GM13976 (cell line): ENCODE data around the gene ERC2.

Experiments used
- DNase-seq: peaks from one replicate; pipeline ENCODE4 v3.0.0; 2012; ENCODE audit warnings: low spot score
- CTCF ChIP-seq: IDR thresholded peaks from 2 replicates; pipeline ENCODE4 v1.5.1; 2012; ENCODE audit warnings: borderline replicate concordance, mild to moderate bottlenecking; ENCODE audit not compliant: insufficient read depth; ENCODE audit errors: extremely low read depth, missing control alignments, control extremely low read depth
- in situ Hi-C: fragments of 300-500 bp; cut with MboI; formaldehyde crosslinking; loops from one replicate; pipeline ENCODE4 v1.12.0; 2022; ENCODE audit warnings: low sequenced_read_pairs, mixed read lengths, inconsistent platforms; ENCODE audit not compliant: unreplicated experiment

The ERC2 gene

GRCh38 chr3:56351537-56351936, 116.7 kb downstream of the ERC2 start:
- no peak for TF ChIP-seq CTCF
- no peak for DNase-seq
- in situ Hi-C loops = no loop called here

GRCh38 chr3:56347219-56347871, 120.9 kb downstream of the ERC2 start:
- in situ Hi-C loops = no loop called here
- DNase-seq = peak; percentile 12
- peak; percentile 42 for TF ChIP-seq CTCF

GRCh38 chr3:56342475-56342874, 125.8 kb downstream of the ERC2 start:
- in situ Hi-C loops = no loop called here
- no peak for TF ChIP-seq CTCF

GRCh38 chr3:56339671-56340070, 128.6 kb downstream of the ERC2 start:
- no peak for DNase-seq
- in situ Hi-C loops = loop anchor here (10.0 kb wide), 1 partner anchor 105 kb away; no protein-coding TSS in a partner anchor
- no peak for TF ChIP-seq CTCF

More at GRCh38 chr3:56342475-56342874, 125.8 kb downstream of the ERC2 start:
- no peak for DNase-seq

GRCh38 chr3:56339244-56339643, 129.0 kb downstream of the ERC2 start:
- DNase-seq = no peak
- no peak for TF ChIP-seq CTCF
- in situ Hi-C loops = loop anchor here (10.0 kb wide), 1 partner anchor 106 kb away; no protein-coding TSS in a partner anchor

- no peak for TF ChIP-seq CTCF
- in situ Hi-C loops = loop anchor here (10.0 kb wide), 1 partner anchor 109 kb away; no protein-coding TSS in a partner anchor
- no peak for DNase-seq
Measured at GRCh38 chr3:56336023-56336422, 132.2 kb downstream of the ERC2 start.

GRCh38 chr3:56324473-56324872, 143.8 kb downstream of the ERC2 start:
- in situ Hi-C loops = no loop called here
- no peak for DNase-seq
- TF ChIP-seq CTCF = no peak
